GM21723 (cell line): ENCODE measurements around the gene STK39.

Experiments
- ATAC-seq: cut with Tn5 transposase; IDR thresholded peaks from one replicate; pipeline ENCODE4 v1.9.1; 2021; ENCODE audit warnings: mild to moderate bottlenecking, moderate library complexity; ENCODE audit not compliant: unreplicated experiment

STK39 gene

DNA sequence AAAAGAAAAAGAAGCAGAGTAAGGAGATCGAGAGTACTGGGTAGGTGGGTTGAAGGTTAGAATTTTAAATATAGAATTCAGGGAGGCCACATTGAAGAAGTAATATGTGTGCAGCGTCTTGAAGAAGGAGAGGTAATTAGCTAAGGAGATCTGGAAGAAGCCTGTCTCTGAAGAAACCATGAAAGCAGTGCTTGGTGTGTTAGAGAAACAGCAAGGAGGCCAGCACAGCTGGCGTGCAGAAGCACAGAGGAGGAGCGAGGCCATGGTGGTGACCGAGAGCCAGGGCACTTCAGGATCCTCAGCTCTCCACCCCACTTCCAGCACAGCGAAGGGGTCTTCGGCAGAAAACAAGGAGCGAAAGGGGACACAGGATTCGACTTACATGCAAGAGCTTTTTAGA, 305.8 kb downstream of the STK39 start:
- ATAC-seq, result no peak

DNA sequence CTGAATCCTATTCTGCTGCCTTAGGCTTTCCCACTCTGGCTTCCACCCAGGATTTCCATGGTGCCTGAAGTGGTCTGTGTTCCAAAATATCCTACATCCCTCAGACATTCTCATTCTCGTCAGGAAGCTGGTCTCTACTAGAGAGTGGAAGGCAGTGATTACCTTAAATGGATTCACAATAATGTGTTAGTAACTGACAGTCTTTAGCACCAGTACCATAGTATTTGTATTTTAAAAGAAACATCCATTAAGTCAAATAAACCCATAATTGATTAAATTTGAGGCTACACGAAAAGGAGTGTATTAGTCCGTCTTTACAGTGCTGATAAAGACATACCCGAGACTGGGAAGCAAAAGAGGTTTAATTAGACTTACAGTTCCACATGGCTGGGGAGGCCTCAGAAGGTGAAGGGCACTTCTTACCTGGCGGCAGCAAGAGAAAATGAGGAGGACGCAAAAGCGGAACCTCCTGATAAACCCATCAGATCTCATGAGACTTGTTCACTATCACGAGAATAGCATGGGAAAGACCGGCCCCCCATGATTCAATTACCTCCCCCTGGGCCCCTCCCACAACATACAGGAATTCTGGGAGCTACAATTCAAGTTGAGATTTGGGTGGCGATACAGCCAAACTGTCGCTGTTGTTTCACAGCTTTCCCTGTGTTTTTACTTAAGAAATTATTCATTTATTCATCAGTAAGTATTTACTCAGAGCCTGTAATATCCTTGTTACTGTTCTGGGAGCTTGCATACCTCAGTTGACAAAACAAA, 306.5 kb downstream of the STK39 start:
- ATAC-seq, result no peak

DNA sequence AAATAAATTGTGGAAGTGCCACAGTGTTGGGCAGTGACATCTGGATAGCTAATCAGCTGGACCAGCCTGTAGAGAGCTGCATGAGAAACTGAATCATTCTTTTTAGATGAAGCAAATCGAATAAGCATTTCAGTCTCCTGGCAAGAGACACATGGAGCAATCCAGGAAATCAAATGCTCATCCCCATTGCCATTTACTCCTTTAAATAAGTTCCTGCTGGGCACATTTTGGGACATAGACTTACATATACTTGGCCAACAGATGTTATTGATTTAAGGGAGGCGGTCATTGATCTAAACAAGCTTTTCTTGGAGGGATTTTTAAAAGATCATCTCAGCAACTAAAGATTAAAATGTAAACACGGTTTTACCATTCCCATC, 307.1 kb downstream of the STK39 start:
- no peak for ATAC-seq

DNA sequence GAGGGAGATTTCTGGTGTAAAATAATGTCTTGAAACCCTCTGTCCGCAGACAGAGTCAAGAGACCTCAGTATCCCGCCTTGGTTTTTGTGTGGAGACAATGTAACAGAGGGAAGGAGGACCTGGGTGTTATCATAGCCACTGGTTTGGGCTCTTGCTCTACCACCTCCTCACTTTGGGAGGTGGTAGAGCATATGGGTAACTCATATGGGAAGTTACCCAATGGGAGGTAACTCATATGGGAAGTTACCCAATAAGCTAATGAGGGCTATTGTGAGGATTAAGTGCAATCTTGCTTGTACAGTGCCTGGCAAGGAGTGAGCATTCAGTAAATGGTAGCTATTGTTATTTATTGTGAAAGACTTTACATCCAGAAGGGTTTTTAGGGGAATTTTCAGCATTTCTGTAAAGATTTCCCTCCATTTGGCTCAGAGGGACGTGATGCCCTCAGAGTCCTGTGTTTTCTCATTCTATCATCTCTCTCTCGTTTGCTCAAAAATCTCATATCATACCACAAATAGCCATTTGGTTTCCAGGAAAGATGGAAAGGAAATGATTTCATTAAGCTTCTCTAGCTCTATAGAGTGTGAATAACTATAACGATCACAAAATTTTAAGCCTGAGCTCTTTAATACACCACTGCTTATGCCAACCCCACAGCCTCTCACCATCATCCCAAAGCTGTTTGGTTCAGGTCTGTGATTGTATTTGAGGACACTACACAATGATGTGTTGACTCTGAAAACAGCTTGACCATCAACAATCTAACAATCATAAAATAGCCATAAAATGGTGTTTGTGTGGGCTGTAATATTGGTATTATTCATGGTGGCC, 307.7 kb downstream of the STK39 start:
- no peak for ATAC-seq

DNA sequence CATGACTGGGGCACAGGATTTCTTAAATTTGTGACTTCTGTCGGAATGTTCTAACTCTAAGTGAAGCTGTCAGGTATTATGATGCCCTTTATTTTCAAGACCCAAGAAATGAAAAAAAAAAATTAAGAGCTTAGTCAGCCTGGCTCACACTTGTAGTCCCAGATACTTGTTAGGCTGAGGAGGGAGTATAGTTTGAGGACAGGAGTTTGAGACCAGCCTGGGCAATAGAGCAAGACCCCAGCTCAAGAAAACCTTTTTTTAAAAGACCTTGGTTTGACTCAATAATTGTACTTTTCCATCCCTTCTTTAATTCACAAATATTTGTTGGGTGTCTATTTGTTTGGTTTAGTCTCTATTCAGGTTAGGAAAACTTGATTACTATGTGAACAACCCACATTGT, 310.0 kb downstream of the STK39 start:
- no peak for ATAC-seq

DNA sequence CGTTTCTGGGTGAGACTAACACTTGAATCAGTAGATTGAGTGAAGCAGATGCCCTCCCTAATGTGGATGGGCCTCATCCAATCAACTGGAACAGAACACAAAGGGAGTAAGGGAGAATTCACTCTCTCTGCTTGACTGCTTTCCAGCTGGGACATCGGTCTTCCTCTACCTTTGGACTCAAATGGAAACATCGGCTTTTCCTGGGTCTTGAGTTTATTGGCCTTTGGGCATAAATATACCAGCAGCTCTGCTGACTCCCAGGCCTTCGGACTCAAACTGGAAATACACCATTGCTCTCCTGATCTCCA, 311.6 kb downstream of the STK39 start:
- ATAC-seq, result no peak

DNA sequence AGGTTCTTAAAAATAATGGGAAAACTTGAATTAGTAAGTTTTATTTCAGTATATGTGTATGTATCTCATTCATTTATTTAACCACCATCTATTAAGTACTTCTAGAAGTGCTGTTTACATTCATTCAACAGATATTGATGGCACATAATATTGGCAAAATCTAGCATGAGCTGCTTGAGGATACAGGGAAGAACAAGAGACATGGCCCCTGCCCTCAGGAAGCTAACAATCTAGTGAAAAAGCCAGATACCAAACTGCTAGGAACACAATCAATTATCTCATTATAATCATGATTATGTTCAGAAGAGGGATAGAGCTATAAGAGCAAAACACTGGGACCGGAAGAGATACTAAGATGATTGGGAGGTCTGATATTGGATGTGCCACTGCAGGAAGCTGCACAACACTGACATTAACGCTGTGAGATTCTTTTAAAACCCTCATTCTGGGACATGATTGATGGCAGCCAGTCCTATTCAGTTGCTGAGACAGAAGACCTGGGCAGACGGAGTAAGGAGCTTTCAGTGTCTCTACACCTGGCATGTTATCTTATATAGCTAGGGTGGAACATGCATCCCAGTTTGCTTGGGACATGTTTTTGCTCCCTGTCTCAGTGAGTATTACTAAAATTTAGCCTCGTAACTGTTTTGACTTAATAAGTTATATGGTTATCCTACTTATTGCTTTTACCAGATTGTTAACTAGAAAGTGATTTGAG, 314.1 kb downstream of the STK39 start:
- ATAC-seq, result no peak

DNA sequence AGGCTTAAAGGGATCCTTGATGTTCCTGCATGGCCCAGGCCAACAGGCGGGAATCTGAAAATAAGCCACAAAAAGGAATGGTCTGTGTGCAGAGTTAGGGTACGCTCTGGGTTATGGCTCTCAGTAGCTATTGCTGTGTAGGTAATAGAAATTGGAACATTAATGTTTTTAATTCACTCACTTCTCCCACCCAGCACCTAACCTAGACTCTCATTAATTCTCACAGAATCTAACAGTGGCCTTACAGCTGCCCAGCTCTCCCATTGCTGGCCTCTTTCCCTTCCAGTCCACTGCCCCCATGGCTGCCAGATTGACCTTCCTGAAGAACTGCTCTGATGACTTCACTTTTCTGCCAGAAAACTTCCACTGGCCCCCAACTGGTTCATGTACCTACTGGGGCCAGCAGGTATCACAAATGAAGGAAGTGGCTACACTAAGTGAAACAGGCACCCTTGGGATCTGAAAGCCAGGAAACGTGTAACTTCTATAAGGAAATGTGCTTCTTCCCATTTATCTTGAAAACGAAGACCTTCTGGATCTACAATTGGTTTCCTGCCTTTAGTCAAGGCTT, 315.2 kb downstream of the STK39 start:
- no peak for ATAC-seq

DNA sequence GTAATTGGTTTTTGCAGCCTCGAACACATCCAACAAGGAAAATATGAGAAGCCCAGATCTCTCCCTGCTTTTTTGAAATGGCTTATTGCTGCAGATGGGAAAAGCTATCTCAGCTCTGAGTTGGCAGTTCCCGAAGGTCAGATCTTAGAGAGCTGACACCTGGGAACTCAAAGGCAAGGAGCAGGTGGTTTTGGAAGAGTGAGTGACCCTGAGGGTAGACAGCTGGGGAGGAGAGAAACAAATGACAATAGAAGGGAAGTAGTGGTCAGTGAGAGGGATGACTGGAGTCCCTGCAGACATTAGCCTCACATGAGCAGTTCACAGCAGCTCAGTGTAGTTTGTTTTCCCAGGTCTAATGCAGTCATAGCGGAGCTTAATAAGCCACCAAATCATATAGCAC, 317.9 kb downstream of the STK39 start:
- no peak for ATAC-seq

DNA sequence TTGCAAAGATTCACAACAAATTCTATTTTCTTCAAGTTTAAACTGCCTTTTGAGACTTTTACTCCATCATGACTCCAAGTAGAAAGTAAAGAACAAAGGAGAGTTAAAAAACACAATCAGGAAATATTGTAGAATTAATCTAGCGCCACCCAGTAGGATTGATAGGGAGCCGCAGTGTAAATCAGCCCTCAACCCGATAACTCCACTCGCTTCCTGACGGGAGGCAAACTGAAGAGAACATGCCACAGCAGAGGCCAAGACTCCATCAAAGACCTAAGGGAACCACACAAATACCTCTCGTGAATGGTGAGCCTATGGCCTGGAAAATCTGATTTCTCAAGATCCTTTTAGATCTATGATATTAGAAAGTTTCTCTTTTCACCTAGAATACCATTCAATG, 319.0 kb downstream of the STK39 start:
- ATAC-seq, result no peak

DNA sequence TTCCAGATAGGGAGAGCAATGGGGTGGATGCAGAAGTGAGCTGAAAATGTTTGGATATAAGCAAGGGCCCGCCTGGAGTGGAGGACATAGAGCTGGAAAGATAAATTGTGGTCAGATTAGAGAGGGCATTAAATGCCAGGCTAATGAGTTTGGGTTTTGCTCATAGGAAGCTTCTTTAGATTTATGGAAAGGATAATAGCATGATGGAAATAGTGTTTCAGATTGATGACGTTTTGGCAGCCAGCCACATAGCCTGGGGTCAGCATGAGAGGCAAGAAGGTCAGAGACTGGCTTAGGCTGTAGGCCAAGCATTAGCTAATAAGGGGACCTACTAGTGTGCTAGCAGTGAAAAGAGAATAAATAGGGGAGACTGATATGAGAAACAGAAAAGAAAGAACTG, 321.6 kb downstream of the STK39 start:
- ATAC-seq, result no peak

DNA sequence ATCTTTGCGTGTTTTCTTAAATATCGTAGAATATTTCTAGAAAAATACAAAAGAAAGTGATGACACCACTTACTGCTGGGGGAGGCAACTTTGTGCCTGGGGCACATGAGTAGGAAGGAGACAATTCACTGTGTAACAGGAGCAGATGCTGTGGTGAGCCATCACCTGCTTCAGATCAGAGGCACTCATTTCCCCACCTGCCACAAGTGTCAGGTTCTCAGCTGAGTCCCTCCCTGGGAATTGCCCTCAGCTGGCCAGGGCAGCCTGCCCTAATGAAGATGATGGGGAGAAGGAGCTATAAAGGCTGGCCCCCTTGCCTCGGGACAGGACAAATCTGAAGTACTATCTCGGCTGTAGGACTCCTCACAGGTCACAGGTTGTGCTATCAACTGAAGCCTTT, 322.8 kb downstream of the STK39 start:
- ATAC-seq, result no peak

DNA sequence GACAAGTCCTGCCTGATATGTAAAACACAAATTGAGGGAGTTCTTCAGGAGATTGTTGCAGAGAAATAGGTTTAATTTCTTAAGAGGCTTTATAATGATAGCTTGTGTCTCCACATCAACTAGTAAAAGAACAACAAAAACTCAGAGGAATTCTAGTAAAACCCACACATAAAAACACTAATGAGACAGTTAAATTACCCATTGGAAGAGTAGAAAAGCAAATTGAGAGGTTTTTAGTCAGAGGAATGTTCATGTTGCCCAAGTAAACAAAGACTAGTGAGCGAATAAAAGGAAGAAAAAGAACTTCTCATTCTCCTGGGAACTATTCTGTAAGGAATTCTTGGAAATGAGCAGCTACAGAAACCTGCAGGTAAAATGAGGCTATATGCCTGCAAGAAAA, 330.6 kb downstream of the STK39 start:
- ATAC-seq, result no peak

DNA sequence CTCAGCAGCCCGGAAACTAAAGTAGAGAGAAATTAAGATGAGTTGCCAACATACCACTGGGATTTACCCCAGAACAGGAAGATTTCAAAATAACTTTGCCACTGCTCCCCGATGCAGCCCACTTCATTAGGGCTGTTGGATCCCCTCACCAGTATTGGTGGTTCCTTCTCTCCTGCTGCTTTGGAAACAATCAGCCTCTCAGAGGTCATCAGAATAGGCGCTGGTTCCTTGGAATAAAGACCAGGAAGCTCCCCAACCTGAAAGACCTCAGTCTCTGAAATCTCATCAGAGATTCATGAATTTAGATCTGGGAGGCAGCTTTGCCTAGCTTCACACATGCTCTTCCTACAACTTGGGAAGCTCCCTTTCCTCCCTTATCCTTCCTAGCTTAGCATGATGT, 332.4 kb downstream of the STK39 start:
- no peak for ATAC-seq

DNA sequence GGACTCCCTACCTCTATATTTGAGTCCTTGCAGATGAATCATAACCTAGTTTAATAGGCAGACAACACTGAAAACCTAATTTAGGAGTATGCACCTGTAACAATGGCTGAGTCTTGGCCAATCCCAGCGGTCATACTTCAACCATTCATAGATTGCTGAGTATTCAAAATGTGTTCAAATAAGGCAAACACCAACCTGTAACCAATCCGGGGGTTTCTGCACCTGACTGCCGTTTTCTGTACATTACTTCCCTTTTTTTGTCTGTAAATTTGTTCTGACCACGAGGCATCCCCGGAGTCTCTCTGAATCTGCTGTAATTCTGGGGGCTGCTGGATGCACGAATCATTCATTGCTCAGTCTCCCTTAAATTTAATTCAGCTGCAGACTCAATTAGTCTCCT, 338.6 kb downstream of the STK39 start:
- ATAC-seq, result no peak

DNA sequence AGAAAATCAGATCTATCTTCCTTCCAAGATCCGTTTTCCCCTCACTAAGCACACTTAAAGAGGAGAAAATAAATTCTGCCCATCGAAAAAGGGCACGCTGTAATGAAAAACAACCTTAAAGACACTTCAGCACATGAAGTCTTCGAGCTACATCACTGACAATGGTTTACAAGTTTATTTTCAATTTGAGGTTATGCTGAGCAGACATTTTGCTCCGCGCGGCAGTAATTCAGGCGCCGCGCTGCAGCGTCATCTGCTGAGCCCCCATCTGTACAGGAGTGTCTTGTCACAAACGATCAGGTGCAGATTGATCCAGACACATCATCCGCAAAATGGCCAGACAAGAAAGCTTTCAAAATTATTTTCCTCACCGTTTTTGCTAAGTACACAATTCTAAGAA, 341.7 kb downstream of the STK39 start:
- no peak for ATAC-seq
